HEK293 (cell line): Measurements from ENCODE around the gene VWDE.

Experiments
- PRDM2 ChIP-seq: fragments of 450-650 bp; formaldehyde crosslinking; IDR thresholded peaks from 2 replicates; pipeline ENCODE4 v1.5.1; 2016; ENCODE audit warnings: missing biosample characterization, missing genetic modification characterization, borderline replicate concordance
- SP3 ChIP-seq: fragments of 450-650 bp; formaldehyde crosslinking; IDR thresholded peaks from 2 replicates; pipeline ENCODE4 v1.5.1; 2016; ENCODE audit warnings: missing biosample characterization, missing genetic modification characterization
- TCF7L2 ChIP-seq: IDR thresholded peaks from 2 replicates; pipeline ENCODE4 v1.6.1; 2011; ENCODE audit warnings: low read depth, mild to moderate bottlenecking, inconsistent platforms, low read length, moderate library complexity, borderline replicate concordance
- YY1 ChIP-seq: fragments of 450-650 bp; formaldehyde crosslinking; IDR thresholded peaks from 2 replicates; pipeline ENCODE4 v1.5.1; 2018; ENCODE audit warnings: missing biosample characterization, missing genetic modification characterization
- ZFP37 ChIP-seq: fragments of 450-650 bp; formaldehyde crosslinking; IDR thresholded peaks from 2 replicates; pipeline ENCODE4 v1.5.1; 2016; ENCODE audit warnings: missing biosample characterization, missing genetic modification characterization
- ZNF10 ChIP-seq: fragments of 450-650 bp; formaldehyde crosslinking; IDR thresholded peaks from 2 replicates; pipeline ENCODE4 v1.5.1; 2017; ENCODE audit warnings: missing biosample characterization, missing genetic modification characterization
- ZNF169 ChIP-seq: fragments of 450-650 bp; formaldehyde crosslinking; IDR thresholded peaks from 2 replicates; pipeline ENCODE4 v1.5.1; 2016; ENCODE audit warnings: missing biosample characterization, missing genetic modification characterization
- ZNF239 ChIP-seq: fragments of 450-650 bp; formaldehyde crosslinking; IDR thresholded peaks from 2 replicates; pipeline ENCODE4 v1.5.1; 2016; ENCODE audit warnings: missing biosample characterization, missing genetic modification characterization
- ZNF292 ChIP-seq: fragments of 450-650 bp; formaldehyde crosslinking; IDR thresholded peaks from 2 replicates; pipeline ENCODE4 v1.5.1; 2016; ENCODE audit warnings: low read depth, missing biosample characterization, missing genetic modification characterization, borderline replicate concordance
- ZNF324 ChIP-seq: fragments of 450-650 bp; formaldehyde crosslinking; IDR thresholded peaks from 2 replicates; pipeline ENCODE4 v1.5.1; 2016; ENCODE audit warnings: missing biosample characterization, missing genetic modification characterization
- ZNF660 ChIP-seq: fragments of 450-650 bp; IDR thresholded peaks from 2 replicates; pipeline ENCODE4 v1.5.1; 2018; ENCODE audit warnings: missing biosample characterization, mild to moderate bottlenecking, missing genetic modification characterization
- ZNF670 ChIP-seq: fragments of 450-650 bp; formaldehyde crosslinking; IDR thresholded peaks from 2 replicates; pipeline ENCODE4 v1.5.1; 2016; ENCODE audit warnings: missing biosample characterization, missing genetic modification characterization, low read depth
- TF ChIP-seq, protein P1 (sequence below): fragments of 450-650 bp; formaldehyde crosslinking; IDR thresholded peaks from 2 replicates; pipeline ENCODE4 v1.5.1; 2016; ENCODE audit warnings: missing biosample characterization, missing genetic modification characterization
- TF ChIP-seq, protein P2 (sequence below): fragments of 450-650 bp; formaldehyde crosslinking; IDR thresholded peaks from 2 replicates; pipeline ENCODE4 v1.5.1; 2016; ENCODE audit warnings: missing biosample characterization, missing genetic modification characterization

DNA sequence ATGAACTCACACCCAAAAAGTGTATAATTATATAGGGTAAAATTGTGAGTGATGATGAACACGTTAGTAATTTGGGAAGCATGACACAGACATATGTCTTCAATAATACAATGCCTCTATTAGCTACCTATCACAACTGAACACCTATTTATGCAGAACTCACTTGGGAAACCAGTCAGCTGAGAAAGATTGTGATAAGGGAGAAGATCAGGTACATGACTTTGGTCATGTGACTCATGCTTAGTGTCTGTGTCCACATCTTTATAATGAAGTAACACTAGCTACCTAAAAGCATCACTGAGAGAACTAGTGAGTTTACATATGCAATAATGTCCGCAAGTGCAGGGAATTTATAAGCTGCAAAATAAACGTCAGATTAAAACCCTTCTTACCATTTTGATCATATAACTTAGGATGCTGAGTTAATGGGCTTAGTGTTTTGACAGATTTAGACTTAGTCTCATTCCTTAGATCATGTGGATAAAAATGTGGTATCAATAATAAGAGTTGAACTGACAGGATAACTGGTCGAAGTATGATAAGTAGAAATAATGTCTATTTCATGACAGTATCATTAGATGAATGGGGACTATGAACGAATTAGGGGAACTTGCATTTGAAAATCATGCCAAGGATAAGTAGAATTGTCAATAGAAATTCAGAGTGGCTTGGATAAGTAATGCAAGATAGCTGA, 11.6 kb downstream of the VWDE start:
- TF ChIP-seq ZNF670 (tag by site-specific recombination) (no peak), YY1 (tag by site-specific recombination) (no peak), ZNF169 (tag by site-specific recombination) (no peak), ZNF10 (no peak), TCF7L2 (no peak), ZFP37 (tag by site-specific recombination) (no peak), SP3 (no peak), ZNF239 (tag by site-specific recombination) (no peak), PRDM2 (tag by site-specific recombination) (no peak), ZNF292 (tag by site-specific recombination) (no peak), ZNF660 (tag by site-specific recombination) (no peak), ZNF324 (tag by site-specific recombination) (no peak)
- TF ChIP-seq, protein P1, sequence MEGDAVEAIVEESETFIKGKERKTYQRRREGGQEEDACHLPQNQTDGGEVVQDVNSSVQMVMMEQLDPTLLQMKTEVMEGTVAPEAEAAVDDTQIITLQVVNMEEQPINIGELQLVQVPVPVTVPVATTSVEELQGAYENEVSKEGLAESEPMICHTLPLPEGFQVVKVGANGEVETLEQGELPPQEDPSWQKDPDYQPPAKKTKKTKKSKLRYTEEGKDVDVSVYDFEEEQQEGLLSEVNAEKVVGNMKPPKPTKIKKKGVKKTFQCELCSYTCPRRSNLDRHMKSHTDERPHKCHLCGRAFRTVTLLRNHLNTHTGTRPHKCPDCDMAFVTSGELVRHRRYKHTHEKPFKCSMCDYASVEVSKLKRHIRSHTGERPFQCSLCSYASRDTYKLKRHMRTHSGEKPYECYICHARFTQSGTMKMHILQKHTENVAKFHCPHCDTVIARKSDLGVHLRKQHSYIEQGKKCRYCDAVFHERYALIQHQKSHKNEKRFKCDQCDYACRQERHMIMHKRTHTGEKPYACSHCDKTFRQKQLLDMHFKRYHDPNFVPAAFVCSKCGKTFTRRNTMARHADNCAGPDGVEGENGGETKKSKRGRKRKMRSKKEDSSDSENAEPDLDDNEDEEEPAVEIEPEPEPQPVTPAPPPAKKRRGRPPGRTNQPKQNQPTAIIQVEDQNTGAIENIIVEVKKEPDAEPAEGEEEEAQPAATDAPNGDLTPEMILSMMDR, result no peak
- TF ChIP-seq, protein P2, sequence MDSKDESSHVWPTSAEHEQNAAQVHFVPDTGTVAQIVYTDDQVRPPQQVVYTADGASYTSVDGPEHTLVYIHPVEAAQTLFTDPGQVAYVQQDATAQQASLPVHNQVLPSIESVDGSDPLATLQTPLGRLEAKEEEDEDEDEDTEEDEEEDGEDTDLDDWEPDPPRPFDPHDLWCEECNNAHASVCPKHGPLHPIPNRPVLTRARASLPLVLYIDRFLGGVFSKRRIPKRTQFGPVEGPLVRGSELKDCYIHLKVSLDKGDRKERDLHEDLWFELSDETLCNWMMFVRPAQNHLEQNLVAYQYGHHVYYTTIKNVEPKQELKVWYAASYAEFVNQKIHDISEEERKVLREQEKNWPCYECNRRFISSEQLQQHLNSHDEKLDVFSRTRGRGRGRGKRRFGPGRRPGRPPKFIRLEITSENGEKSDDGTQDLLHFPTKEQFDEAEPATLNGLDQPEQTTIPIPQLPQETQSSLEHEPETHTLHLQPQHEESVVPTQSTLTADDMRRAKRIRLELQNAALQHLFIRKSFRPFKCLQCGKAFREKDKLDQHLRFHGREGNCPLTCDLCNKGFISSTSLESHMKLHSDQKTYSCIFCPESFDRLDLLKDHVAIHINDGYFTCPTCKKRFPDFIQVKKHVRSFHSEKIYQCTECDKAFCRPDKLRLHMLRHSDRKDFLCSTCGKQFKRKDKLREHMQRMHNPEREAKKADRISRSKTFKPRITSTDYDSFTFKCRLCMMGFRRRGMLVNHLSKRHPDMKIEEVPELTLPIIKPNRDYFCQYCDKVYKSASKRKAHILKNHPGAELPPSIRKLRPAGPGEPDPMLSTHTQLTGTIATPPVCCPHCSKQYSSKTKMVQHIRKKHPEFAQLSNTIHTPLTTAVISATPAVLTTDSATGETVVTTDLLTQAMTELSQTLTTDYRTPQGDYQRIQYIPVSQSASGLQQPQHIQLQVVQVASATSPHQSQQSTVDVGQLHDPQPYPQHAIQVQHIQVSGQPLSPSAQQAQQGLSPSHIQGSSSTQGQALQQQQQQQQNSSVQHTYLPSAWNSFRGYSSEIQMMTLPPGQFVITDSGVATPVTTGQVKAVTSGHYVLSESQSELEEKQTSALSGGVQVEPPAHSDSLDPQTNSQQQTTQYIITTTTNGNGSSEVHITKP (tag by site-specific recombination), result no peak
